H1 (cell line): ENCODE data around the gene ELOVL1. TPM values are rescaled to one million over a fixed set of nuclear protein-coding genes. Genes with fewer than 3 reads are reported as not detected.

Source experiments
- CTCF ChIA-PET: fragments of 300-600 bp; sonication (Branson Sonifier 250); formaldehyde crosslinking; loops from one replicate; lab custom pipeline; 2021; ENCODE audit not compliant: partially characterized antibody; lab: Charles Lee
- POLR2A ChIA-PET: fragments of 300-600 bp; sonication (Branson Sonifier 250); formaldehyde crosslinking; loops from one replicate; lab custom pipeline; 2021; ENCODE audit warnings: inconsistent platforms; ENCODE audit not compliant: partially characterized antibody; lab: Charles Lee
- DNase-seq, 2 experiments: peaks; one replicate each; pipeline versions ENCODE4 v3.0.0 to v3.0.0-alpha.2; 2010 to 2022; ENCODE audit warnings: low spot score in 2 of 2, low read depth in 1 of 2, mixed read lengths in 1 of 2
- FAIRE-seq: peaks from 2 replicates; lab custom pipeline; 2011; peaks lifted over from hg19 to GRCh38; lab: Jason Lieb, UNC
- H2AFZ ChIP-seq: 2 replicates; pipeline ENCODE4 v1.8.1; 2012; ENCODE audit warnings: low read length, inconsistent platforms
- H2AK5ac ChIP-seq: 2 replicates; pipeline ENCODE4 v1.6.1; 2013; ENCODE audit warnings: low read depth, low read length
- H2BK120ac ChIP-seq: replicated peaks from 2 replicates; pipeline ENCODE3; 2013; ENCODE audit warnings: low read depth, low read length, inconsistent platforms
- H2BK12ac ChIP-seq: 2 replicates; pipeline ENCODE4 v1.6.1; 2013; ENCODE audit warnings: low read depth, low read length
- H2BK15ac ChIP-seq: 2 replicates; pipeline ENCODE4 v1.6.1; 2013; ENCODE audit warnings: low read length
- H2BK20ac ChIP-seq: 2 replicates; pipeline ENCODE4 v1.6.1; 2013; ENCODE audit warnings: low read length
- H2BK5ac ChIP-seq: 2 replicates; pipeline ENCODE4 v1.6.1; 2013; ENCODE audit warnings: low read depth, low read length
- H3K14ac ChIP-seq: 2 replicates; pipeline ENCODE4 v1.6.1; 2013; ENCODE audit warnings: inconsistent platforms; ENCODE audit not compliant: insufficient read length
- H3K18ac ChIP-seq: 2 replicates; pipeline ENCODE4 v1.6.1; 2013; ENCODE audit warnings: low read length; ENCODE audit errors: extremely low read depth
- H3K23ac ChIP-seq: 2 replicates; pipeline ENCODE4 v1.6.1; 2013; ENCODE audit warnings: inconsistent platforms; ENCODE audit not compliant: insufficient read length
- H3K23me2 ChIP-seq: 2 replicates; pipeline ENCODE4 v1.6.1; 2013; ENCODE audit warnings: low read depth, low read length
- H3K27ac ChIP-seq: 2 replicates; pipeline ENCODE4 v1.6.1; 2011; ENCODE audit warnings: low read depth, low read length, inconsistent platforms
- H3K27me3 ChIP-seq, 4 experiments: replicated peaks in 1 of 4; 1 replicate in 1 of 4; 2 replicates in 3 of 4; pipeline versions ENCODE4 v1.6.1 to v1.8.1; 2011 to 2013; ENCODE audit warnings: low read length in 3 of 4, mild to moderate bottlenecking in 3 of 4, inconsistent platforms in 2 of 4, mixed read lengths in 2 of 4, moderate library complexity in 1 of 4; ENCODE audit not compliant: control insufficient read depth in 3 of 4, insufficient read depth in 3 of 4; ENCODE audit errors: extremely low read depth in 1 of 4
- H3K36me3 ChIP-seq, 4 experiments: 2 replicates each; pipeline versions ENCODE4 v1.6.1 to v1.8.1; 2011 to 2013; ENCODE audit warnings: mild to moderate bottlenecking in 4 of 4, low read length in 3 of 4, moderate library complexity in 2 of 4, control low read depth in 1 of 4, inconsistent platforms in 1 of 4; ENCODE audit not compliant: insufficient read depth in 4 of 4, control insufficient read depth in 2 of 4
- H3K4ac ChIP-seq: replicated peaks from 2 replicates; pipeline ENCODE3; 2013; ENCODE audit warnings: low read length, low read depth, mixed read lengths, inconsistent platforms; ENCODE audit not compliant: insufficient read length
- H3K4me1 ChIP-seq, 4 experiments: replicated peaks in 1 of 4; 1 replicate in 1 of 4; 2 replicates in 3 of 4; pipeline versions ENCODE4 v1.6.1 to v1.8.1; 2011 to 2013; ENCODE audit warnings: low read length in 3 of 4, inconsistent platforms in 2 of 4, mixed read lengths in 1 of 4; ENCODE audit not compliant: insufficient read depth in 4 of 4, control insufficient read depth in 3 of 4
- H3K4me2 ChIP-seq, 2 experiments: 2 replicates each; pipeline versions ENCODE4 v1.6.1 to v1.8.1; 2011 to 2013; ENCODE audit warnings: low read depth in 2 of 2, low read length in 2 of 2, control low read depth in 1 of 2, inconsistent platforms in 1 of 2, mild to moderate bottlenecking in 1 of 2; ENCODE audit not compliant: insufficient read depth in 1 of 2
- H3K4me3 ChIP-seq, 4 experiments: fragments of 200-600, 300-600 bp in 1 of 4; sonication (generic), shearing (Covaris generic), sonication (Bioruptor Twin) in 1 of 4; 2 replicates each; pipeline versions ENCODE4 v1.5.1 to v1.8.1; 2011 to 2016; ENCODE audit warnings: low read length in 4 of 4, low read depth in 3 of 4, control low read depth in 2 of 4, inconsistent platforms in 2 of 4, mild to moderate bottlenecking in 2 of 4, mixed read lengths in 1 of 4, moderate library complexity in 1 of 4; ENCODE audit not compliant: insufficient read depth in 2 of 4; ENCODE audit errors: extremely low read depth in 1 of 4
- H3K56ac ChIP-seq: replicated peaks from 2 replicates; pipeline ENCODE3; 2013; ENCODE audit warnings: low read depth, mild to moderate bottlenecking, mixed read lengths, low read length, inconsistent platforms; ENCODE audit not compliant: insufficient read length
- H3K79me1 ChIP-seq: 2 replicates; pipeline ENCODE4 v1.6.1; 2013; ENCODE audit warnings: low read depth, low read length, control low read depth
- H3K79me2 ChIP-seq, 2 experiments: 2 replicates each; pipeline versions ENCODE4 v1.6.1 to v1.8.1; 2012 to 2013; ENCODE audit warnings: low read length in 2 of 2, mild to moderate bottlenecking in 2 of 2, inconsistent platforms in 1 of 2; ENCODE audit not compliant: insufficient read depth in 2 of 2, control insufficient read depth in 1 of 2
- H3K9ac ChIP-seq, 4 experiments: replicated peaks in 1 of 4; 1 replicate in 1 of 4; 2 replicates in 3 of 4; pipeline versions ENCODE4 v1.6.1 to v1.8.1; 2011 to 2013; ENCODE audit warnings: low read depth in 3 of 4, low read length in 3 of 4, control low read depth in 2 of 4, mild to moderate bottlenecking in 2 of 4, moderate library complexity in 2 of 4, inconsistent platforms in 1 of 4; ENCODE audit errors: extremely low read depth in 1 of 4
- H3K9me3 ChIP-seq, 2 experiments: 2 replicates each; pipeline versions ENCODE4 v1.6.1 to v1.8.1; 2012 to 2013; ENCODE audit warnings: mild to moderate bottlenecking in 2 of 2, moderate library complexity in 2 of 2, control low read depth in 1 of 2, inconsistent platforms in 1 of 2, low read depth in 1 of 2, low read length in 1 of 2, mixed read lengths in 1 of 2; ENCODE audit not compliant: insufficient read depth in 2 of 2
- H4K20me1 ChIP-seq, 2 experiments: replicated peaks in 1 of 2; 2 replicates each; pipeline versions ENCODE3 to v1.8.1; 2011 to 2013; ENCODE audit warnings: inconsistent platforms in 2 of 2, low read length in 2 of 2, mild to moderate bottlenecking in 1 of 2; ENCODE audit not compliant: insufficient read depth in 2 of 2, control insufficient read depth in 1 of 2
- H4K5ac ChIP-seq: 2 replicates; pipeline ENCODE4 v1.6.1; 2013; ENCODE audit warnings: low read length, low read depth, mixed read lengths, inconsistent platforms; ENCODE audit not compliant: insufficient read length
- H4K8ac ChIP-seq: 2 replicates; pipeline ENCODE4 v1.8.0; 2013; ENCODE audit warnings: mild to moderate bottlenecking, moderate library complexity, low read length, inconsistent platforms; ENCODE audit not compliant: insufficient read depth; ENCODE audit errors: extremely low read depth
- H4K91ac ChIP-seq: replicated peaks from 2 replicates; pipeline ENCODE3; 2013; ENCODE audit warnings: low read length, mixed read lengths, inconsistent platforms; ENCODE audit not compliant: insufficient read length
- ATF2 ChIP-seq: IDR thresholded peaks from 2 replicates; pipeline ENCODE4 v1.6.1; 2012; ENCODE audit warnings: low read length, inconsistent platforms
- ATF3 ChIP-seq: IDR thresholded peaks from 2 replicates; pipeline ENCODE4 v1.6.1; 2011; ENCODE audit warnings: low read depth, mild to moderate bottlenecking, low read length; ENCODE audit not compliant: insufficient read depth
- BACH1 ChIP-seq: IDR thresholded peaks from 2 replicates; pipeline ENCODE4 v1.6.1; 2012; ENCODE audit warnings: low read length, improper control_type of control experiment
- BCL11A ChIP-seq, 2 experiments: IDR thresholded peaks; one replicate each; pipeline ENCODE4 v1.6.1; 2011; ENCODE audit warnings: low read depth in 2 of 2, low read length in 2 of 2, mild to moderate bottlenecking in 2 of 2
- EZH2 ChIP-seq: fragments of 200-600 bp; sonication (generic); IDR thresholded peaks from 2 replicates; pipeline ENCODE4 v1.7.1; 2012; ENCODE audit warnings: low read depth, mild to moderate bottlenecking, moderate library complexity, low read length, inconsistent platforms; ENCODE audit not compliant: severe bottlenecking
- JUN ChIP-seq: IDR thresholded peaks from 2 replicates; pipeline ENCODE4 v1.6.1; 2011; ENCODE audit warnings: low read depth, mild to moderate bottlenecking, improper control_type of control experiment, low read length
- NRF1 ChIP-seq: IDR thresholded peaks from 2 replicates; pipeline ENCODE4 v1.6.1; 2011; ENCODE audit warnings: mild to moderate bottlenecking, low read depth, low read length, improper control_type of control experiment
- RAD21 ChIP-seq, 2 experiments: IDR thresholded peaks in 1 of 2; conservative IDR thresholded peaks in 1 of 2; 2 replicates each; pipeline ENCODE4 v1.6.1; 2011; ENCODE audit warnings: low read depth in 2 of 2, low read length in 2 of 2, improper control_type of control experiment in 1 of 2, inconsistent platforms in 1 of 2, mild to moderate bottlenecking in 1 of 2, moderate library complexity in 1 of 2
- SIN3A ChIP-seq, 2 experiments: IDR thresholded peaks in 1 of 2; conservative IDR thresholded peaks in 1 of 2; 2 replicates each; pipeline ENCODE4 v1.6.1; 2011 to 2012; ENCODE audit warnings: low read length in 2 of 2, improper control_type of control experiment in 1 of 2, low read depth in 1 of 2, mild to moderate bottlenecking in 1 of 2
- SP4 ChIP-seq: IDR thresholded peaks from 2 replicates; pipeline ENCODE4 v1.6.1; 2012; ENCODE audit warnings: low read length, inconsistent platforms
- TAF1 ChIP-seq: IDR thresholded peaks from 2 replicates; pipeline ENCODE4 v1.6.1; 2011; ENCODE audit warnings: mild to moderate bottlenecking, low read depth, low read length
- TAF7 ChIP-seq: optimal IDR thresholded peaks from 2 replicates; pipeline ENCODE3; 2011; ENCODE audit warnings: low read depth, mild to moderate bottlenecking, inconsistent platforms, low read length, moderate library complexity, borderline replicate concordance
- WGBS, 2 experiments: shearing (Covaris generic) in 1 of 2; methylation state at CpG; one replicate each; pipeline versions ENCODE4 v1.1.6 to v1.1.7; 2013 to 2015; ENCODE audit warnings: low lambda C conversion rate in 2 of 2, mixed read lengths in 2 of 2, inconsistent platforms in 1 of 2, low coverage in 1 of 2, missing lambda C conversion rate in 1 of 2; ENCODE audit not compliant: insufficient replicate concordance in 2 of 2, insufficient coverage in 1 of 2, insufficient read length in 1 of 2; ENCODE audit errors: extremely low coverage in 1 of 2, missing lambda C conversion rate in 1 of 2; 5-methylcytosine and 5-hydroxymethylcytosine counted together
- polyA plus RNA-seq, 7 experiments: library from polyadenylated mRNA; depleted of rRNA in 3 of 7; stranded (reverse) in 5 of 7; unstranded in 2 of 7; fragments of >200 nt in 5 of 7; fragments of 200-250 nt in 2 of 7; gene quantifications; 1 replicate in 5 of 7; 2 replicates in 1 of 7; 4 replicates in 1 of 7; pipeline versions ENCODE4 v1.2.1 to v1.2.3, GENCODE V29; 2011 to 2013; ENCODE audit warnings: missing spikeins in 2 of 7, mixed read lengths in 2 of 7
- total RNA-seq: library from RNA; stranded (reverse); fragmentation: NEBNext Ultra II Directional; extraction: Animal tissue kit (Norgen Biotek cat#: 25700); gene quantifications from 2 replicates; pipeline ENCODE4 v1.2.1, GENCODE V29; 2021

The ELOVL1 gene
- total and polyA plus RNA-seq, 2 of the 8 experiments (the other 6 are each of a cell fraction or from before 2014, with no cell fraction given): 28.5 to 68.1 TPM

GRCh38 chr1:43319766-43320165 lies 48.0 kb downstream of the ELOVL1 start:
- DNase-seq (no peak), FAIRE-seq (no peak)
- no peak overlapping the region for H2BK5ac ChIP-seq
- H2AFZ ChIP-seq: no peak overlapping the region
- no peak overlapping the region for H3K4me2 ChIP-seq
- no peaks in the 10 kb centered on the region for H3K36me3 ChIP-seq
- H3K56ac ChIP-seq: no peak overlapping the region
- no peak overlapping the region for H4K91ac ChIP-seq
- H3K4me3 ChIP-seq: no peak overlapping the region
- no peak overlapping the region for H3K4ac ChIP-seq
- no peaks in the 10 kb centered on the region; a peak in 1 of 7 replicates for H3K27me3 ChIP-seq
- H2BK12ac ChIP-seq: no peak overlapping the region
- no peaks in the 10 kb centered on the region for H3K9me3 ChIP-seq
- ChIA-PET POLR2A (no interaction called here), CTCF (interaction anchor here (2.0 kb wide), 1 partner anchor 10 kb away, joined by 8 read pairs; no protein-coding TSS in a partner anchor)
- H4K8ac ChIP-seq: no peak overlapping the region
- no peak overlapping the region for H2BK20ac ChIP-seq
- H3K23ac ChIP-seq: no peak overlapping the region
- H3K4me1 ChIP-seq: peaks cover 0 to 5% (median 2%) of the 10 kb centered on the region in 4 experiments; a peak in 3 of 7 replicates
- no peaks in the 10 kb centered on the region for H3K79me1 ChIP-seq
- no peak overlapping the region for H3K14ac ChIP-seq
- WGBS, 2 experiments: 89% methylated on average over 2 of the region's 3 CpGs; no CpG with 5 or more reads in 1 of the 2 experiments
- H3K9ac ChIP-seq: no peak overlapping the region
- H3K27ac ChIP-seq: no peak overlapping the region
- H3K18ac ChIP-seq: no peak overlapping the region
- no peak overlapping the region for H4K5ac ChIP-seq
- no peak overlapping the region for H2BK120ac ChIP-seq
- no peaks in the 10 kb centered on the region for H4K20me1 ChIP-seq
- H2AK5ac ChIP-seq: no peak overlapping the region
- H3K79me2 ChIP-seq: no peaks in the 10 kb centered on the region
- H2BK15ac ChIP-seq: no peak overlapping the region
- H3K23me2 ChIP-seq: no peaks in the 10 kb centered on the region
- TF ChIP-seq JUN (no peak), NRF1 (no peak), ATF2 (no peak), BCL11A (IDR thresholded peaks at IDR 0.05; ENCODE audit: low read depth in 2 of 2, low read length in 2 of 2) (no peak), RAD21 (IDR thresholded peaks at IDR 0.05 in 1 of 2, conservative IDR thresholded peaks at IDR 0.05 in 1 of 2; ENCODE audit: low read depth in 2 of 2, low read length in 2 of 2) (no peak), SIN3A (conservative IDR thresholded peaks at IDR 0.05 in 1 of 2, IDR thresholded peaks at IDR 0.05 in 1 of 2; ENCODE audit: low read depth in 1 of 2, low read length in 2 of 2) (no peak), ATF3 (no peak), TAF7 (no peak), TAF1 (no peak), BACH1 (no peak), EZH2 (no peak), SP4 (no peak)
